Hematopoietic multipotent progenitor cell treated with erythropoietin and hydrocortisone succinate and interleukin-3 and kit ligand, for 6 days (in vitro differentiated cells): ENCODE results near the gene SERPINB1.

Source experiments
- DNase-seq: peaks from one replicate; pipeline ENCODE4 v3.0.0-alpha.2; 2015

SERPINB1 gene

DNA sequence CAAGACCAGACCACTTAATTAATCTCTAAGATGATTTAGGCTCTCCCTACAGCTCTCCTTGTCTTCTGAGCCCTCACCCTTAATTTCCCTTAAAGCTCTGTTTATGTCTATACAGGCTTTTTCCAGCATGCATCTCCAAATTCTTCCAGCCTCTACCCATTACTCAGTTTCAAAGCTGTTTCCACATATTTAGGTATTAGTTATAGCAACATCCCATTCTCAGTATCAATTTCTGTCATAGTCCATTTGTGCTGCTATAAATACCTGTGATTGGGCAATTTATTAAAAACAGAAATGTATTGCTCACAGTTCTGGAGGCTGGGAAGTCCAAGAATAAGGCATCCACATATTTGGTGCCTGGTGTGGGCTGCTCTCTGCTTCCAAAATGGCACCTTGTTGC is 2.3 kb upstream of the SERPINB1 start:
- DNase-seq = no peak

DNA sequence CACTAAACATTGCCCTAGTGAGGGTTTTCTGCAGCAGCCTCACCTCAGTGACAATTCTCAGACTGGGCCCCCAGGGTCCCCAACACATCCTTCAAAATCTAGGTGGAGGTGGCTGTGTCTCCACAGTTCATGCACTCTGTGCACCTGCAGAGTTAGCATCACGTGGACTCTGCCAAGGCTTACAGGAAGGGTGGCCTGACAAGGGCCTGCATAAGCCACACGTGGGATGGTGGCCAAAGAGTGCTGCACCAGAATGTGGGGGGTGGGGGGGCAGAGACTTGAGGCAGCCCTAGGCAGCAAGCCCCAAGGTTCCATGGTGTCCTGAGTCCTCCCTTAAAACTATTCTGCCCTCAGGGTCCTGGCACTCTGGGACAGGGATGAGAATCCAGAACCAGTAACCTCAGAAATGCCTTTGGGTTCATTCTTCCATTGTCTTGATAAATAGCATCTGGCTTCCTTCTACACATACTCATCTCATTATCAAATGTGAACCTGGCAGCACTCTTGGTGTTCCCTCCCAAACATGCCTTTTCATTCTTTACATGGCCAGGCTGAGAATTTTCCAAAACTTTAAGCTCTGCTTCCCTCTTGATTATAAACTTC is 1.6 kb upstream of the SERPINB1 start:
- DNase-seq = no peak

DNA sequence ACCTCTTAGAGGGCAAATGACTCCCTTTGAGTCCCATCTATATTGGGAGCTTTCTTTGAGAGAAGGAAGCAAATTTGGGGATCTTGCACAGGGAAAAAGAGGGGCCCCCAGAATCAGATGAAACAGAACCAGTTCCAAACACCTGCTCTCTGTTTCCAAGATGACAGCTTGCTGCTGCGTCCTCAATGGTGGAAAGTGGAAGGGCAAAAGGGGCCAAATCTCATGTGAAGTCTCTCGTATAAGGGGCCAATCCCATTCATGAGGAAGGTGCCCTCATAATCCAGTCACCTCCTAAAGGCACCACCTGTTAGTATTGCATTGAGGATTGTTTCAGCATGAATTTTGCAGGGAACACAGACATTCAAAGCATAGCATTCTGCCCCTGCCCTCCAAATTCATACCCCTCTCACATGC is 483 bp upstream of the SERPINB1 start:
- DNase-seq = no peak

DNA sequence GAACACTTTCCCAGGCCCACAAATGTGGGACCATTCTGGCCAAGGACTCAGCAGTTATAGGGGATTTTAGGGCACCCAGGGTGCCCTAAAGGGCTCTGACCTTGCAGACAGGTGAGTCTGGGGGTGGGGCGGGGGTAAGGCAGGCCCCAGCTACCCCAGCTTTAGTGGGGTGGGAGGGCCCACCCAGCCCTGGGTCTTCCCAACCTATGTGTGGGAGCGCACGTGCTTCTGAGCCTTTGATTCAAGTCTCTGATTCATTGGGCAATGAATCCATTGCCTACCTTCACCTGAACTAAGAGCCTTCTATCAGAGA is 958 bp downstream of the SERPINB1 start:
- no peak for DNase-seq

DNA sequence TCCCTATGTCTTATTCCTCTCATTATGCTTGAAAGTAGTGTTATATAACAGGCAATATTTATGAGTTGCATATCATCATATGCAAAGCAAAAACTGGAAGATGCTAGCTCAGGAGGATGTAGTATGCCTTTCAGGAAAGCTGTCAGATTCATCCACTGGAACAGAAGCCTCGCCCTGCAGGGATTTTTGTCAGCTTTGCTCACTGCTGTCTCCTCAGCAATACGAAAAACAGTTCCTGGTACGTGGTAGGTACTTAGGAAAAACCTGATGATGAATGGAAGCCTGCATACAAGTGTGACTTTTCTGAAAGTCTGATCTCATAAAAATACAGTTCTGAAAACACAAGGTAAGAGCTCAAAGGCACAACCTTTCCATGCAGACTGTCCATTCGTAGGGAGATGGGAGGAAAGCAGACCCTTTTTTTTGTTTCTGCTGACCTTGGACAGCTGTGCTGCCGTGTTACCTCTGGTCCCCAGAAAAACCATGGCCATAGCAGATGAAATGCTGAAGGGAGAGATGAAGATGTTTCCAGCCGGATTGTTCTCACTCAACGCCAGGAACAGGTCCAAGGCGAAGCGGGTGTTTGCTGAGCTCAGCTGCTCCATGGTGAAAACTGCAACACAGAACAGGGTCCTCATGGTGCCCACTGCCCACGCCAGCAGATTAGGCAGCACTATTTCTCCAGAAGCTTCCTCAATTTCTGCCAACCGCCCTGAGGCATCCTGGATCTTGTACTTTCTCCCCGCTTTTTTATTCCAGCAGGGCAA is 1.5 kb downstream of the SERPINB1 start:
- no peak for DNase-seq

DNA sequence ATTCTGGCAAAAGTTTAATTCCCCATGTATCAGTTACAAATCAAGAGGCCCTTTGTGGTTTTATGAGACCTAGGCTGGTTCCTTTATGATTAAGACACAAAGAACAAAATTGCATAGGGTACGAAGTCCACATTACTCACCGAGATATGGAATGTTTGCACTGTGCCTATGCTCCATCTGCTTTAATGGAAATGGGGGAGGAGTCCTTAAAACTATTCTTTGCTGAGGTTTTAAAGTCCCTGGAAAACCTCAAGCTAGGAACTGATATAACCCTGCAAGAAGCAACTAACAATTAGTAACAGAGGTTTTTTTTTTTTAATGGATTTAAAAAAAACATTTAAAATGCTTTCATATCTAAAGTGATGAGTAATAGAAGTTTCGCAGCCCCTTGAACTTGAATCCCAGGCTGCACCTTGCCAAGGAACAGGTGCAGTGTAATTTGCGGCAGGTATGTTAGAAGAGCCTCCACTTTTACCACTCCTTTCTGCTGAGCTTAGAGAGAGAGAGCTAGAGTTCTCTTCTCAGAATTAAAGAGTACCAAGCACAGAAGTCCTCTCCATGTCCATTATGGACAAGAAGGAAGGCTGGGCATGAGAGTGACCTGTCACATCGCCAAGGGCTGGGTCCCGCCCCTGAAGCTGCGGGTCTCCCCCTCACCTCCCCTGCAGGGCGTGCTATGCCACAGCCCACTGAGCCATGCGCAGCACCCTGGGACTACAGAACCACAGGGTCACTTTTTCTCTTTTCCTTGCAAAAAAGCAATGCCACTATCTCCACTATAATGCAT is 2.3 kb downstream of the SERPINB1 start:
- peak; percentile 73 for DNase-seq

DNA sequence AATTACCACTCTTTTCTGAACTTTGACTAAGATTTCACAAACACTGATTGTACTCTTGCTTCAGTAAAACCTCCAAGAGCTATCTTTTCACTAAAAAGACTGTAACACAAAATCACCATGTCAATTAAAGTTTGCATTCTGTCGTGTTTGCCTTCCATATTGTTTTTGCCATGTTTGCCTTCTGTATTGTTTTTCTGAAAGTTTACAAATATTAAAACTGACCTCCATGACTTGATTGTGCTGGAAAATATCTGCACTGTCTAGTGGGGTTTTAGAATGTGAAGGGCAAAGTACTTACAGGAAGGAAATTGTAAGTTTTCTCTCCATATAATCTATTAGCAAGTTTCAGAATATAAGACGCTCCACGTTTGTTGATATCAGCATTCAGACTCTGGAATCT is 3.4 kb downstream of the SERPINB1 start:
- no peak for DNase-seq

DNA sequence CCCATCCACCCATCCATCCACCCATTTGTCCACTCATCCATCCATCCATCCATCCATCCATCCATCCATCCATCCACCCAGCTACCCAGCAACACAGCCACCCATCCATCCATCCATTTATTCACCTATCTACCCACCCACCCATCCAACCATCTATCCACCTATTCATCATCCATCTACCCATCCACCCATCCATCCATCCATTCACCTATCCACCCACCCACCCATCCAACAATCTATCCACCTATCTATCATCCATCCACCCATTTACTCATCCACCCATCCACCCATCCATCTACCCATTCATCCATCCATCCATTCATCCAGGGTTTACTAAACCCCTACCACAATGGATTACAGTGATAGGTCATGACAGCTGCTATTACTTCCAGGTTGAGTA is 7.4 kb downstream of the SERPINB1 start:
- no peak for DNase-seq

DNA sequence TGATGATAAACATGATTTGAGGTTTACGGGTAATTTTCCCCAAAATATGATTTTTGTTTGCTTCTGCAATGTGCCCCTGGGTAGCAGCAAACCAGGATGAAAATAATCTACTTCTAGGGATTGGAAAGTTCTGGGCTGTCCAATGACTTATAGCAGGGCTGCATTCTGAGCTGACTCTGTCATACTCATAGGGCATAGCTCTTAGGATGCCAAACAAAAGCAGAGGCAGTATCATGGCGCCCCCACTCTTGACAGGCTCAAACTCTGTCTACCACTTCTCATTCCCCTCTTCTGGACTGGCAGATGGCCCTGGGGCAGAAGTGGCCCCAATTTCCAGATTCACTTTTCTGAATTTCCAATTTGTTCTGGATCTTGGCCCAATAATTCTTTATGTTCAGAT is 10.3 kb downstream of the SERPINB1 start:
- DNase-seq = no peak

DNA sequence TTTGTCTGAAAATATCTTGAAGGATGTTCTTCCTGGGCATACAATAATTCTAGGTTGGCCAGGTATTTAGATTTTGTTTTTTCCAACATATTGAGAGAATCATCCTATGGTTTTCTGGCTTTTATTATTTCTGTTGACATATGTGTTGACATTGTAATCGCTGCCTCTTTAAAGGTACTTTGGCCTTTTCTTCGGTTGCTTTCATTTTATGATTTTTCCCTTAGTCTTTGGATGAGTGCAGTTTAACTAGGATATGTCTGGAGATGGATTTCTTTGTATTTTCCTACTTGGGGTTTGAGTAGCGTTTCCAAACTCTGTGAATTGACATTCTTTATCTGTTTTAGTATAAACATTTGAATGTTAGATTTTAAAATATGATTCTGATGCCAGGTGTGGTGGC is 11.5 kb downstream of the SERPINB1 start:
- DNase-seq = no peak

DNA sequence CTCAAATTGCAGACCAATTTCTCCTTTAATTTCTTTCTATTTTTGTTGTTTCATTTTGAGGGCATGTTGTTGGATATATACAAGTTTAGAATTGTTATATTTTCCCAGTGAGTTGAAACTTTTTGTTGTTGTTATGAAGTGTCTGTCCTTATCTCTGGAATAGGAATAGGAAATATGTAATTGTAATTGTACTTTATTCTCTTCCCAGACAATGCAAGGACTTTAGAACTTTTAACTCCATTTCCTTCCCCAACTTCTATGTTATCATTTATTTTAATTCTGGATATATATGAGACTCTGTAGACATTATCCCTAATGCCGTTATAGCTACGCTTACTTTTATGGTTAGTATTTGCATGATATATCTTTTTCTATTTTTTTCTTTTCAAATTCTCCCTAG is 12.4 kb downstream of the SERPINB1 start:
- DNase-seq = no peak

DNA sequence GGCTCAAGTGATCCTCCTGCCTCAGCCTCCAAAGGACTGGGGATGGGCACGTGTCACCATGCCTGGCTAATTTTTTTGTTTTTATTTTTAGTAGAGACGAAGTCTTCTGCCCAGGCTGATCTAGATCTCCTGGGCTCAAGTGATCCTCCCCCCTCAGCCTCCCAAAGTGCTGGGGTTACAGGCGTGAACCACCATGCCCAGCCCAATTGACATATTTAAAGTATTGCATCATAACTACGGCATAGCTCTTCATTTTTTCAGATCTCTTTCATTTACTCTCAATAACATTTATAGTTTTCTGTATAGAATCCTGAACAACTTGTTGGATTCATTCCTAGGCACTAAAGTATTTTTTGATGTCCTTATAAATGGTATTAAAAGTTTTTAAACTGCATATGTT is 13.0 kb downstream of the SERPINB1 start:
- DNase-seq = no peak

DNA sequence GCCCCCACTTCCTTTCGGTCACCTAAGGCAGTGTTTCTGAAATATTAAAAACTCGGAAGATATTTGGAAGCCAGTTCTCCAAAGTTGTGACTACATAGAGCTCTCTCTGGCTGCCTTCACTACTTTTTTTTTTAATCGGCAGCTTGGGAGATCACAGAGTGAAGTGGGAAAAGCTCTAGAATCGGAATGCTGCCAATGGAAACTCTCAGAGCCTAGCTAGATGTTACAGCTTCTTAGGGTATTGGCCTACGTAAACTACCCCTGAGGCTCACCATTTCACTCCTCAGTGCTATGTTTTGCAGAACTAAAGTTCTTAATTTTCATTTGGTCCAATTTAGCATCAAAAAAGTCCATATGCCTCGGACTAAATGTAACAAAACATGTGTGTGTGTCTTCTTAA is 14.5 kb downstream of the SERPINB1 start:
- no peak for DNase-seq

DNA sequence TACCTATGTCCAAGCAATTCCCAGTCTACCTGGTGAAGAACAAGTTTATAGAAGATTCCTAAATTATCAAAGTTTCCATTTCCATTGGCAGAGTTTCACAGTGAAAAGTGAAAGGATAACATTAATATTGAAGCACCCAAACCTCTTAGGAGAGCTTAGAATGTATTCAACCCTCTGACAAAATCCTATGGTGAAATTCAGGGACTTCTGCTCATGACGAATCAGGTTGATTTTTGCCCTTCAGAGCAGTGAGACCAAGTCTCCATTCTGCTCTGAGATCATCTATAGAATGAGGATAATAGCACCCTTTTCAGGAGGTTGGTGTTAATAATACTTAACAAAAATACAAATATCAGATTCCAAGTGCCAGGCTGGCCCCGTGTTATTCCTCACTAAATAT is 15.5 kb downstream of the SERPINB1 start:
- no peak for DNase-seq

DNA sequence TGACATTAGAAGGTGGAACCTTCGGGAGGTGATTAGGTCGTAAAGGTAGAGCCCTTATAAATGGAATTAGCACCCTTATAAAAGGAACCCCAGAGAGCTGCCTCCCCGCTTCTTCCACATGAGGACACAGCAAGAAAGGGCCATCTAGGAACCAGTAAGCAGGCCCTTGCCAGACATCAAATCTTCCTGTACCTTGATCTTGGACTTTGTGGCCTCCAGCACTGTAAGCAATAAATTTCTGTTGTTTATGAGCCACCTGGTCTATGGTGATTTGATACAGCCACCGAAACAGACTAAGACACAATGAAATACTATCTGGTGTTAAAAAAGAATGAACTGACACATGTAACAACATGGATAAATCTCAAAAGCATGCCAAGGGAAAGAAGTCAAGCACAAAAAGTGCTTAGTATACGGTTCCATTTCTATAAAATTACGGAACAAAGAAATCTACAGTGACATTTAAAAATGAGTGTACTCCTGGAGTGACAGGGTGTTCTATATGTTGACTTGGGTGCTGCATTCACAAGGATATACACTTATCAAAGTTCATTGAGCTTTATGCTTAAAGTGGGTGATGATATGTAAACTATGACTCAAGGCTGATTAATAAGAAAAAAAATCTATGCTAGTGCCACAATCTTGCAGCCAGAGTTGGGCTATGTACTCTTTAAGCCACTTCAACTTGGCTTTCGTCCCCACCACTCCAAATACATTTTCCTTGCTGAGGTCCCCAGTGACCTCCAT is 18.4 kb downstream of the SERPINB1 start:
- DNase-seq = no peak

DNA sequence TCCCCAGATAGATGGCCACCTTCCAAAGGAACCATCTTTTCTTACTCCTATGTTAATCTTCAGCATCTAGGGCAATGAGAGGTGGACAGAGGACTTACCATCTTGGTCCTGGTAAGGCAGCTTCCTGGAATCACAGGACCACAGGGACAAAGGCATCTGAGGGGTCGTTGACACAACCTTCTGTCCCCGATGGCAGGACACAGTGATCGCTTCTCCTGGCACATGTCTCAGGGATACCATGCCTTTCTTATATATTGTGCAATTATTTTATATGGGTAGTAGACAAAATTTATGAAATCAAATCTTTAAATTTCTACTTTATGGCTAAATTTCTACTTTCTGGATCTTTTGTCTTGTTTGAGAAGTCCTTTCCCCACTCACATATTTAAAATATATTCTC is 20.1 kb downstream of the SERPINB1 start:
- DNase-seq = no peak

DNA sequence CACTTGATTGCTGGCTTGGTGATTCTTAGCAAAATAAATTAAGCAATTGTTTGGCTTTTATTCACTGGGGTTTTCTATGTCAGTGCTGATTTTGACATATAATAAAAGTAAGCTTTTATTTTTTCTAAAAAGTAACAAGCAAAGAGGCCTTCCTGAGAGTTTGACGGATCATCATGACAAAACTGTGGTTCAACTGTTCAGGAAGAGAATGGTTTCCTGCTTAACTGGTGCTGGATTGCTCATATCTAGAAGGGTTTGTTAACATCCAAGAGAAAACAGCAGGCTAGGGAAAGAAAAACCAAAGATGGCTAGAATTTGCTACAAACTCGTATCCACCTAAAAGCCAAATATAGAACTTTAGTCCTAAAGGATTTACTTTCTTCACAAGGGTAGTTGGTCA is 21.2 kb downstream of the SERPINB1 start:
- peak; percentile 56 for DNase-seq

DNA sequence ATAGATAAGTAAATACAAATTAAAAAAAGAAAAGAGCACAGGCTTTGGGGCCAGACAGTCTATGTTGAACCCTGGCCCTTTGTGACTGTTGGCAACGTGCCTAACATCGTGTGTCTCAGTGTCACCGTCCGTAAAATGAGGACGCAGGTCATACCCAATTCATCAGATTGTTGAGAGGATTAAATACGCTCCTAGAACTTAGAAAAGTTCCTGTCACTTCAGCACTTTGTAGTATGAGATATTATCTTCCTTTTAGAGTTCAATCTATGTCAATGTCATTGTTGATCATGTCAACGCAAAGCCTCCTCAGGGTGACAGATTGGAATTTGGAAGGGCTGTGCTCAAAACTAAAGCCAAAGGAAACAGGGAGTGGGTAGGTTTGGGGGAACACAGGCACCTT is 21.7 kb downstream of the SERPINB1 start:
- peak; percentile 43 for DNase-seq

DNA sequence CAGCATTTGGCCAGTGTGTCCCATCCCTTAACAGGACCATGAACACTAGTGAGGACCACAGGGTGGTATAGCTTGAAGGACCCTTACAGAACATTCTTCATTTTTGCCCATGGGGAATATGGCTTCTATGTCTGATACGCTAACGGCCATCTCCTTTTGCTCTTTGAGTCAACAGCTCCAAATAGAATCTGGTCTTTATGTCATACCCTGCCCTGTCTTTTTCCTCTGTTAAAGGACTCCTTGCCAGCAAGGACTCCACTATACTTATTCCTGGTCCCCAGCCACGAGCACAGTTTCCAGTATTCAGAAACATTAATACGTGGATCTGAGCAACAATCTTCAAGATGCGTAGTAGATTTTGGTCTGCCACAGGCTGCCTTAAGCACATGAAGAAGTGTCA is 22.5 kb downstream of the SERPINB1 start:
- DNase-seq = no peak

DNA sequence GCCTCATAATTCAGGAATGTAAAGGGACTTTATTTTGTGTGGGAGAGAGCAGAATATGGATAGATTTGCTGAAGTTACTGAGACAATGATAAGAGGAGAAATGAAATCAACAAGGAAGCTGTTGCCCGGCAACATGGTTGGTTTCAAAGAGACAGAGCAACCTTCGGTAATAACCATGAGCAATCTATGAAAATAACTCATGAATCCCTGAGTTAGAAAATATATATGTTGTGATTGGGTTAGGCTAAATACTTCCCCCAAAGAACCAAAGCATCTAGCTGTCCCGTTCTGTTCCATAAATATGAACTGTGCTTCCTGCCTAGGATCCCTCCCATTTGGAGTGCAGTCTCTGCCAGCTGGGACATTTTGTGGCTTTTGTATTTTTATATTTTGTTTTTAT is 23.1 kb downstream of the SERPINB1 start:
- no peak for DNase-seq

DNA sequence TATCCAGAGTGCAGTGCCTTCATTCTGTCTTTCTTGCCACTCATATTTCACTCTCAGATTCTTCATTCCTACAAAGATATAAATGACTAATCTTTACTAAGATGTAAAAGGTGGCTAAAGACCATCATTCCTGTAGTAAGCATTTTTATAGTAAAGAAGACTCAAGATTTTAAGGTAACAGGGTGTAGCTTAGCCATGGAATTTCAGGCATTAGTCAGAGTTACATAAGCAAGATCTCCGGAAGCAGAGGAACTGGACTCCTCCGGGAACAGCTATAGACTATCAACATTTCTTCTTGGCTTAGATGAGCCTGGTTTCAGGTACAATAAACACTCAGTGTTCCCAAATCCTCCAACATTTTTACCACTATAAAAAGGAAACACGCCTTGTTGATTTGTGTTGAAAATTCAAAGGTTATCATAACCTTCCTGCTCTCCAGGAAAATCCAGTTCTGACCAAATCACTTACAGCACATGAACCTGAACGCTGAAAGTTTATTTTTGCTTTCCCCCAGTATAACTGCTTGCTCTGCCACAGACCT is 23.7 kb downstream of the SERPINB1 start:
- no peak for DNase-seq

DNA sequence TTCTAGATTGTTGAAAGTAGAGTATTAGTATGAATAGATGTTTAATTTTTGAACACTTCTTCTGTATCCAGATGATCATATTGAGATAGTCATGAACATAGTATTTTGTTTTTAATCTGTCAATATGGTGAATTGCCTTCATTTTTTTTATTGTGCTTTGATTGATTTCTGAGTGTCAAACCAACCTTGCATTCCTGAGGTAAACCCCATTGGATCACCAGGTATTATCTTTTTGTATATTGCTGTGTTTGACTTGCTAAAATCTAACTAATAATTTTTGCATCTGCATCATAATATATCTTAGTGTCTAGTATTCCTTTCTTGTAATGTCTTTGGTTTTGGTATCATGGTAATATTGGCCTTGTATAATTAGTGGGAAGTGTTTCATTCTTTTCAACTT is 25.5 kb downstream of the SERPINB1 start:
- DNase-seq = no peak

DNA sequence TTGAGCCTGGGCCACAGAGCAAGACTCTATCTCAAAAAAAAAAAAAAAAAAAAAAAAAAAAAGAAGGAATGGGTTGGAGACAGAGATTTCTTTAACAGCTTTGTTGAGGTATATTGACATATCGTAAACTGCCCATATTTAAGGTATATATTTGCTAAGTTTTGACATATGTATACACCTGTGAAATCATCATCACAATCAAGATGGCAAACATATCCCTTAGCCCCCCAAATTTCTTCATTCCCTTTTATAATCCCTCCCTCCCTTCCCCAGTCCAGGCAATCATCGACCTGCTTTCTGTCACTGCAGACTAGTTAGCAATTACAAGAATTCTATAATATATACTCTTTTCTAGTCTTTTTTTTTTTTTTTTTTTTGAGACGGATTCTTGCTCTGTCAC is 29.0 kb downstream of the SERPINB1 start:
- no peak for DNase-seq
